A549 (cell line): ENCODE results near the gene AVPI1. TPM values are rescaled to one million over a fixed set of nuclear protein-coding genes. Genes with fewer than 3 reads are reported as not detected.
A peak's percentile ranks its signal among the peaks of the same experiment; 100 is the strongest.

Experiments used
- ATAC-seq, 2 experiments: fragments of 200-7000 bp in 1 of 2; fragments of >200 bp in 1 of 2; cut with Nextera tagmentation in 1 of 2; cut with Tn5 transposase in 1 of 2; 3 replicates each; pipeline versions ENCODE4 v1.8.0 to v1.9.1; 2018 to 2020; ENCODE audit warnings: mild to moderate bottlenecking in 1 of 2, moderate library complexity in 1 of 2
- CTCF ChIA-PET: fragments of 300-600 bp; sonication (Branson Sonifier 250); formaldehyde crosslinking; extraction: SDS; loops from one replicate; lab custom pipeline; 2021; ENCODE audit warnings: antibody characterized with exemption, inconsistent platforms; lab: Yijun Ruan, JAX
- POLR2A ChIA-PET: fragments of 350-600 bp; formaldehyde crosslinking; extraction: SDS; loops from one replicate; lab custom pipeline; 2021; ENCODE audit warnings: antibody characterized with exemption, inconsistent platforms; lab: Yijun Ruan, JAX
- DNase-seq, 2 experiments: peaks; one replicate each; pipeline versions ENCODE4 v3.0.0 to v3.0.0-alpha.2; 2011 to 2016; ENCODE audit warnings: low read depth in 1 of 2, low spot score in 1 of 2
- FAIRE-seq: peaks from 2 replicates; lab custom pipeline; 2011; peaks lifted over from hg19 to GRCh38; lab: Jason Lieb, UNC
- H3K27ac ChIP-seq, 2 experiments: fragments of >200 bp; sonication (Bioruptor Twin); formaldehyde crosslinking; 3 replicates each; pipeline ENCODE4 v1.5.1; 2016 to 2017
- H3K4me1 ChIP-seq: fragments of >200 bp; sonication (Bioruptor Twin); formaldehyde crosslinking; 3 replicates; pipeline ENCODE4 v1.6.1; 2016
- H3K4me2 ChIP-seq: fragments of >200 bp; sonication (Bioruptor Twin); formaldehyde crosslinking; 3 replicates; pipeline ENCODE4 v1.6.1; 2016
- H3K4me3 ChIP-seq: fragments of >200 bp; sonication (Bioruptor Twin); formaldehyde crosslinking; 3 replicates; pipeline ENCODE4 v1.5.1; 2016
- H3K9me3 ChIP-seq: fragments of >200 bp; sonication (Bioruptor Twin); formaldehyde crosslinking; 3 replicates; pipeline ENCODE4 v1.6.1; 2016
- CHD2 ChIP-seq: fragments of 150-350 bp; IDR thresholded peaks from 2 replicates; pipeline ENCODE4 v1.6.1; 2014; ENCODE audit warnings: low read length; ENCODE audit not compliant: partially characterized antibody
- CTCF ChIP-seq: fragments of >200 bp; sonication (Bioruptor Twin); formaldehyde crosslinking; IDR thresholded peaks from 3 replicates; pipeline ENCODE4 v1.5.1; 2016
- E2F6 ChIP-seq: IDR thresholded peaks from 2 replicates; pipeline ENCODE4 v1.6.1; 2012; ENCODE audit warnings: low read depth, borderline replicate concordance
- EHMT2 ChIP-seq: fragments of 200-600 bp; sonication (generic); IDR thresholded peaks from 2 replicates; pipeline ENCODE4 v1.6.1; 2016; ENCODE audit warnings: antibody characterized with exemption, low read depth, mild to moderate bottlenecking, moderate library complexity
- FOSL2 ChIP-seq, 2 experiments: fragments of 450-650 bp in 1 of 2; fragments of >200 bp in 1 of 2; sonication (Bioruptor Twin) in 1 of 2; formaldehyde crosslinking; IDR thresholded peaks; 2 replicates each; pipeline versions ENCODE4 v1.5.0 to v1.6.1; 2016 to 2020; ENCODE audit warnings: mild to moderate bottlenecking in 1 of 2, moderate library complexity in 1 of 2
- GATA3 ChIP-seq: IDR thresholded peaks from 2 replicates; pipeline ENCODE4 v1.6.1; 2012; ENCODE audit warnings: borderline replicate concordance
- HOXA7 ChIP-seq: fragments of 250-450 bp; sonication (Bioruptor Pico); IDR thresholded peaks from 2 replicates; pipeline ENCODE4 v1.5.0; 2020; ENCODE audit warnings: mild to moderate bottlenecking, moderate library complexity
- HOXB5 ChIP-seq: fragments of 250-450 bp; sonication (Bioruptor Pico); IDR thresholded peaks from 2 replicates; pipeline ENCODE4 v1.5.0; 2020; ENCODE audit warnings: mild to moderate bottlenecking, moderate library complexity
- JUN ChIP-seq, 2 experiments: fragments of >200 bp; sonication (Bioruptor Twin); formaldehyde crosslinking; IDR thresholded peaks; 2 replicates in 1 of 2; 3 replicates in 1 of 2; pipeline ENCODE4 v1.6.1; 2016 to 2017
- MAFK ChIP-seq: fragments of 450-650 bp; IDR thresholded peaks from 2 replicates; pipeline ENCODE4 v1.6.1; 2014; ENCODE audit not compliant: partially characterized antibody
- MAX ChIP-seq: IDR thresholded peaks from 2 replicates; pipeline ENCODE4 v1.6.1; 2012
- MYC ChIP-seq: IDR thresholded peaks from 2 replicates; pipeline ENCODE4 v1.6.1; 2012; ENCODE audit warnings: mild to moderate bottlenecking, inconsistent platforms, low read length, improper control_type of control experiment, borderline replicate concordance
- NPAS2 ChIP-seq: fragments of 250-450 bp; sonication (Bioruptor Pico); IDR thresholded peaks from 2 replicates; pipeline ENCODE4 v1.8.0; 2022; ENCODE audit warnings: mild to moderate bottlenecking, moderate library complexity, borderline replicate concordance
- PHF8 ChIP-seq: fragments of 200-600 bp; sonication (generic); IDR thresholded peaks from 2 replicates; pipeline ENCODE4 v1.6.1; 2016; ENCODE audit warnings: low read depth, mild to moderate bottlenecking, antibody characterized with exemption, moderate library complexity, borderline replicate concordance
- POLR2A ChIP-seq: IDR thresholded peaks from 2 replicates; pipeline ENCODE4 v1.6.1; 2012; ENCODE audit warnings: mild to moderate bottlenecking, low read length
- POLR2AphosphoS2 ChIP-seq: conservative IDR thresholded peaks from 2 replicates; pipeline ENCODE4 v1.6.1; 2012; ENCODE audit warnings: low read length, improper control_type of control experiment, inconsistent platforms
- RAD21 ChIP-seq, 2 experiments: fragments of >200 bp in 1 of 2; sonication (Bioruptor Twin) in 1 of 2; formaldehyde crosslinking in 1 of 2; IDR thresholded peaks in 1 of 2; conservative IDR thresholded peaks in 1 of 2; 2 replicates in 1 of 2; 3 replicates in 1 of 2; pipeline ENCODE4 v1.6.1; 2012 to 2018; ENCODE audit warnings: inconsistent platforms in 1 of 2
- RFX5 ChIP-seq: fragments of 450-650 bp; IDR thresholded peaks from 2 replicates; pipeline ENCODE4 v1.7.1; 2014; ENCODE audit warnings: antibody characterized with exemption, mild to moderate bottlenecking, moderate library complexity
- RNF2 ChIP-seq: fragments of 200-600 bp; sonication (generic); IDR thresholded peaks from 2 replicates; pipeline ENCODE4 v1.6.1; 2016; ENCODE audit warnings: low read depth, mild to moderate bottlenecking, antibody characterized with exemption, moderate library complexity, borderline replicate concordance
- TFCP2L1 ChIP-seq: fragments of 250-450 bp; sonication (Bioruptor Pico); IDR thresholded peaks from 2 replicates; pipeline ENCODE4 v1.5.0; 2021; ENCODE audit warnings: mild to moderate bottlenecking
- TP53 ChIP-seq: fragments of 250-450 bp; sonication (Bioruptor Pico); IDR thresholded peaks from 2 replicates; pipeline ENCODE4 v1.5.0; 2021; ENCODE audit warnings: mild to moderate bottlenecking, moderate library complexity
- USF2 ChIP-seq: fragments of 450-650 bp; IDR thresholded peaks from 2 replicates; pipeline ENCODE4 v1.6.1; 2014; ENCODE audit warnings: antibody characterized with exemption
- ZC3H11A ChIP-seq: fragments of 450-650 bp; IDR thresholded peaks from 2 replicates; pipeline ENCODE4 v1.6.1; 2014; ENCODE audit warnings: antibody characterized with exemption, mild to moderate bottlenecking
- ZFP36 ChIP-seq: fragments of 450-650 bp; IDR thresholded peaks from 2 replicates; pipeline ENCODE4 v1.6.1; 2014; ENCODE audit warnings: borderline replicate concordance; ENCODE audit not compliant: partially characterized antibody
- WGBS: methylation state at CpG from one replicate; pipeline ENCODE4 v1.1.6; 2017; ENCODE audit errors: missing lambda C conversion rate; 5-methylcytosine and 5-hydroxymethylcytosine counted together
- polyA plus RNA-seq, 4 experiments: library from polyadenylated mRNA; depleted of rRNA in 3 of 4; stranded (reverse); fragments of >200 nt; fragmentation: RNase III in 1 of 4; extraction: RNeasy Plus Mini Kit Qiagen cat#74134 plus additional on column Dnase treatment in 1 of 4; gene quantifications; 2 replicates in 3 of 4; 3 replicates in 1 of 4; pipeline ENCODE4 v1.2.3, GENCODE V29; 2011 to 2017
- TF ChIP-seq, protein P1 (sequence below): fragments of >200 bp; sonication (Bioruptor Twin); formaldehyde crosslinking; IDR thresholded peaks from 3 replicates; pipeline ENCODE4 v1.6.1; 2016
- TF ChIP-seq, protein P2 (sequence below): fragments of 250-450 bp; sonication (Bioruptor Pico); IDR thresholded peaks from 2 replicates; pipeline ENCODE4 v1.5.0; 2020; ENCODE audit warnings: low read depth, mild to moderate bottlenecking, moderate library complexity

Gene AVPI1
- polyA plus RNA-seq, 2 of the 4 experiments (the other 2 are of a cell fraction): 48.7 to 70.3 TPM

GRCh38 chr10:97713826-97714400 lies 26.9 kb upstream of the AVPI1 start:
- TF ChIP-seq POLR2AphosphoS2 (no peak), TFCP2L1 (CRISPR knock-in tag) (0 out of 2 replicates have a peak, but pooled peaks have one; percentile 62), CTCF (peak; percentile 40; the same call in 2 of the 3 replicates), HOXA7 (CRISPR knock-in tag) (no peak), HOXB5 (CRISPR knock-in tag) (peak; percentile 72; the same call in 1 of the 2 replicates), MYC (peak; percentile 71), E2F6 (peak; percentile 92), JUN (IDR thresholded peaks at IDR 0.05) (peak; percentile 30 to 54; a peak in 4 of 5 replicates), TP53 (CRISPR knock-in tag) (no peak), FOSL2 (IDR thresholded peaks at IDR 0.05) (no peak), FOSL2 (CRISPR knock-in tag; IDR thresholded peaks at IDR 0.05) (no peak), ZC3H11A (no peak), PHF8 (no peak), USF2 (0 out of 2 replicates have a peak, but pooled peaks have one; percentile 4), MAX (peak; percentile 97), RFX5 (no peak), EHMT2 (no peak), NPAS2 (CRISPR knock-in tag) (peak; percentile 67), RNF2 (peak; percentile 44), ZFP36 (no peak), MAFK (no peak), POLR2A (peak; percentile 55), GATA3 (0 out of 2 replicates have a peak, but pooled peaks have one; percentile 15), CHD2 (no peak), RAD21 (conservative IDR thresholded peaks at IDR 0.05 in 1 of 2, IDR thresholded peaks at IDR 0.05 in 1 of 2) (no peak)
- TF ChIP-seq, protein P1, sequence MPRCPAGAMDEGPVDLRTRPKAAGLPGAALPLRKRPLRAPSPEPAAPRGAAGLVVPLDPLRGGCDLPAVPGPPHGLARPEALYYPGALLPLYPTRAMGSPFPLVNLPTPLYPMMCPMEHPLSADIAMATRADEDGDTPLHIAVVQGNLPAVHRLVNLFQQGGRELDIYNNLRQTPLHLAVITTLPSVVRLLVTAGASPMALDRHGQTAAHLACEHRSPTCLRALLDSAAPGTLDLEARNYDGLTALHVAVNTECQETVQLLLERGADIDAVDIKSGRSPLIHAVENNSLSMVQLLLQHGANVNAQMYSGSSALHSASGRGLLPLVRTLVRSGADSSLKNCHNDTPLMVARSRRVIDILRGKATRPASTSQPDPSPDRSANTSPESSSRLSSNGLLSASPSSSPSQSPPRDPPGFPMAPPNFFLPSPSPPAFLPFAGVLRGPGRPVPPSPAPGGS: peak; percentile 10; the same call in 1 of the 3 replicates
- TF ChIP-seq, protein P2, sequence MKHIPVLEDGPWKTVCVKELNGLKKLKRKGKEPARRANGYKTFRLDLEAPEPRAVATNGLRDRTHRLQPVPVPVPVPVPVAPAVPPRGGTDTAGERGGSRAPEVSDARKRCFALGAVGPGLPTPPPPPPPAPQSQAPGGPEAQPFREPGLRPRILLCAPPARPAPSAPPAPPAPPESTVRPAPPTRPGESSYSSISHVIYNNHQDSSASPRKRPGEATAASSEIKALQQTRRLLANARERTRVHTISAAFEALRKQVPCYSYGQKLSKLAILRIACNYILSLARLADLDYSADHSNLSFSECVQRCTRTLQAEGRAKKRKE (CRISPR knock-in tag): peak; percentile 72; the same call in 1 of the 2 replicates
- TF ChIP-seq, all 56 proteins: peak for 14
- Histone ChIP-seq H3K4me3 (peak overlapping the region; percentile 68), H3K4me1 (peaks cover 47% of the 10 kb centered on the region), H3K4me2 (peak overlapping the region; percentile 96), H3K27ac (peak overlapping the region; percentile 94 to 95), H3K9me3 (no peaks in the 10 kb centered on the region)
- no peak for FAIRE-seq
- peak; percentile 82 to 88 for DNase-seq
- 3% methylated on average over 17 of the region's 69 CpGs for WGBS
- POLR2A ChIA-PET: interaction anchor here (0.6 to 4.1 kb wide), 12 partner anchors 10 to 37 kb away, joined by 3 to 53 read pairs (median 7); partner anchors contain the start of genes AVPI1 and ZFYVE27
- ATAC-seq: peak; percentile 77 to 78
- CTCF ChIA-PET: interaction anchor here (1.1 to 36.9 kb wide), 5 partner anchors 3 to 155 kb away, joined by 3 to 1127 read pairs (median 1006); partner anchors contain the start of genes AVPI1, MARVELD1 and ZFYVE27
